Astrocyte (in vitro differentiated cells and primary cell): ENCODE data around the gene PALS1. TPM values are rescaled to one million over a fixed set of nuclear protein-coding genes. Genes with fewer than 3 reads are reported as not detected.

Experiments
- DNase-seq: peaks from one replicate; pipeline ENCODE4 v3.0.0-alpha.2; 2010; ENCODE audit warnings: low read depth
- FAIRE-seq: peaks from 2 replicates; lab custom pipeline; 2011; peaks lifted over from hg19 to GRCh38; lab: Jason Lieb, UNC
- H2AFZ ChIP-seq: 2 replicates; pipeline ENCODE4 v1.6.0; 2012; ENCODE audit warnings: low read depth, low read length, inconsistent platforms
- H3K27ac ChIP-seq: 2 replicates; pipeline ENCODE4 v1.5.1; 2011; ENCODE audit warnings: low read depth, low read length, inconsistent platforms
- H3K27me3 ChIP-seq: 2 replicates; pipeline ENCODE4 v1.6.0; 2011; ENCODE audit warnings: low read length, inconsistent platforms; ENCODE audit not compliant: insufficient read depth
- H3K36me3 ChIP-seq: 2 replicates; pipeline ENCODE4 v1.5.1; 2011; ENCODE audit warnings: low read length, inconsistent platforms; ENCODE audit not compliant: insufficient read depth
- H3K4me1 ChIP-seq: 2 replicates; pipeline ENCODE4 v1.5.1; 2011; ENCODE audit warnings: low read length, inconsistent platforms; ENCODE audit not compliant: insufficient read depth
- H3K4me2 ChIP-seq: 2 replicates; pipeline ENCODE4 v1.6.0; 2012; ENCODE audit warnings: low read length, inconsistent platforms
- H3K4me3 ChIP-seq: 2 replicates; pipeline ENCODE4 v1.5.1; 2011; ENCODE audit warnings: low read depth, mild to moderate bottlenecking, low read length, inconsistent platforms; ENCODE audit not compliant: insufficient read depth
- H3K79me2 ChIP-seq: 2 replicates; pipeline ENCODE4 v1.6.0; 2012; ENCODE audit warnings: mild to moderate bottlenecking, low read length, inconsistent platforms; ENCODE audit not compliant: insufficient read depth
- H3K9ac ChIP-seq: 2 replicates; pipeline ENCODE4 v1.6.0; 2012; ENCODE audit warnings: mild to moderate bottlenecking, low read length, inconsistent platforms
- H3K9me3 ChIP-seq: 2 replicates; pipeline ENCODE4 v1.5.1; 2012; ENCODE audit warnings: low read depth, mild to moderate bottlenecking, low read length, inconsistent platforms; ENCODE audit not compliant: insufficient read depth
- H4K20me1 ChIP-seq: 2 replicates; pipeline ENCODE4 v1.6.0; 2012; ENCODE audit warnings: low read length, inconsistent platforms; ENCODE audit not compliant: insufficient read depth
- H3K27ac Mint-ChIP-seq: one replicate; pipeline ENCODE4 v1.8.0; 2021; ENCODE audit warnings: mild to moderate bottlenecking, mixed read lengths; ENCODE audit not compliant: unreplicated experiment
- H3K27me3 Mint-ChIP-seq: one replicate; pipeline ENCODE4 v1.8.0; 2021; ENCODE audit warnings: low read depth, mixed read lengths; ENCODE audit not compliant: unreplicated experiment
- H3K36me3 Mint-ChIP-seq: one replicate; pipeline ENCODE4 v1.8.0; 2021; ENCODE audit warnings: low read depth, mixed read lengths; ENCODE audit not compliant: unreplicated experiment
- H3K4me1 Mint-ChIP-seq: one replicate; pipeline ENCODE4 v1.8.0; 2021; ENCODE audit warnings: low read depth, mixed read lengths; ENCODE audit not compliant: unreplicated experiment
- H3K4me3 Mint-ChIP-seq: one replicate; pipeline ENCODE4 v1.8.0; 2021; ENCODE audit warnings: mild to moderate bottlenecking, moderate library complexity, mixed read lengths; ENCODE audit not compliant: unreplicated experiment
- H3K9me3 Mint-ChIP-seq: one replicate; pipeline ENCODE4 v1.8.0; 2021; ENCODE audit warnings: mild to moderate bottlenecking, mixed read lengths; ENCODE audit not compliant: unreplicated experiment
- EZH2 ChIP-seq: IDR thresholded peaks from 2 replicates; pipeline ENCODE4 v1.6.1; 2012; ENCODE audit warnings: mild to moderate bottlenecking, low read length, inconsistent platforms; ENCODE audit not compliant: insufficient read depth
- total RNA-seq: library from RNA; stranded (reverse); gene quantifications from 2 replicates; pipeline ENCODE4 v1.2.1, GENCODE V29; 2021
- TF ChIP-seq, protein P1 (sequence below): IDR thresholded peaks from 2 replicates; pipeline ENCODE4 v1.5.1; 2011; ENCODE audit warnings: low read depth, mild to moderate bottlenecking, inconsistent platforms, low read length, moderate library complexity; ENCODE audit not compliant: insufficient read depth

The PALS1 gene
- total RNA-seq, 1 donor from 2014 or later: 46.0 TPM

DNA sequence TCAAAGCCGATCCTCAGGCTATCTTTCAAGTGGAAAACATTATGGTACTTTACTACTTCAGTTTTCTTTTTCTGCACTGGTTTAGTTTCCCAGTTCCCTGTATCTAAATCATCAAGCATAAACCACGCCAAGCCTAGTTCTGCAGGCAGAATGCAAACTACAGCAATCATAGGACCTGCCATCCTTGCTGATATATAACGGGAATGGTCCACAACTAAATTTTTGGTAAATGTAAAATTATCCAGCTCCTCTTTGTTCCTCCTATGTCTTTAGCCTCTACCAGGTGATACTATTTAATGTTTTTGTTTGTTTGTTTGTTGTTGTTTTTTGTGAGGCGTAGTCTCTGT, 19.3 kb upstream of the PALS1 start:
- peak overlapping the region; percentile 58 for H3K4me3 Mint-ChIP-seq
- H3K4me1 Mint-ChIP-seq: peaks cover 12% of the 10 kb centered on the region
- Histone ChIP-seq H3K4me3 (no peak overlapping the region), H3K9ac (no peak overlapping the region), H3K27ac (no peak overlapping the region), H4K20me1 (no peaks in the 10 kb centered on the region), H3K27me3 (no peaks in the 10 kb centered on the region), H3K9me3 (no peaks in the 10 kb centered on the region), H3K4me1 (peaks cover 15% of the 10 kb centered on the region), H3K36me3 (no peaks in the 10 kb centered on the region), H2AFZ (no peak overlapping the region), H3K79me2 (no peaks in the 10 kb centered on the region), H3K4me2 (peak overlapping the region; percentile 67)
- H3K9me3 Mint-ChIP-seq: no peaks in the 10 kb centered on the region
- H3K36me3 Mint-ChIP-seq: no peaks in the 10 kb centered on the region
- FAIRE-seq: no peak
- TF ChIP-seq, protein P1, sequence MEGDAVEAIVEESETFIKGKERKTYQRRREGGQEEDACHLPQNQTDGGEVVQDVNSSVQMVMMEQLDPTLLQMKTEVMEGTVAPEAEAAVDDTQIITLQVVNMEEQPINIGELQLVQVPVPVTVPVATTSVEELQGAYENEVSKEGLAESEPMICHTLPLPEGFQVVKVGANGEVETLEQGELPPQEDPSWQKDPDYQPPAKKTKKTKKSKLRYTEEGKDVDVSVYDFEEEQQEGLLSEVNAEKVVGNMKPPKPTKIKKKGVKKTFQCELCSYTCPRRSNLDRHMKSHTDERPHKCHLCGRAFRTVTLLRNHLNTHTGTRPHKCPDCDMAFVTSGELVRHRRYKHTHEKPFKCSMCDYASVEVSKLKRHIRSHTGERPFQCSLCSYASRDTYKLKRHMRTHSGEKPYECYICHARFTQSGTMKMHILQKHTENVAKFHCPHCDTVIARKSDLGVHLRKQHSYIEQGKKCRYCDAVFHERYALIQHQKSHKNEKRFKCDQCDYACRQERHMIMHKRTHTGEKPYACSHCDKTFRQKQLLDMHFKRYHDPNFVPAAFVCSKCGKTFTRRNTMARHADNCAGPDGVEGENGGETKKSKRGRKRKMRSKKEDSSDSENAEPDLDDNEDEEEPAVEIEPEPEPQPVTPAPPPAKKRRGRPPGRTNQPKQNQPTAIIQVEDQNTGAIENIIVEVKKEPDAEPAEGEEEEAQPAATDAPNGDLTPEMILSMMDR: no peak
- TF ChIP-seq EZH2: no peak
- peak overlapping the region; percentile 42 for H3K27ac Mint-ChIP-seq
- H3K27me3 Mint-ChIP-seq: no peaks in the 10 kb centered on the region
- DNase-seq: no peak

DNA sequence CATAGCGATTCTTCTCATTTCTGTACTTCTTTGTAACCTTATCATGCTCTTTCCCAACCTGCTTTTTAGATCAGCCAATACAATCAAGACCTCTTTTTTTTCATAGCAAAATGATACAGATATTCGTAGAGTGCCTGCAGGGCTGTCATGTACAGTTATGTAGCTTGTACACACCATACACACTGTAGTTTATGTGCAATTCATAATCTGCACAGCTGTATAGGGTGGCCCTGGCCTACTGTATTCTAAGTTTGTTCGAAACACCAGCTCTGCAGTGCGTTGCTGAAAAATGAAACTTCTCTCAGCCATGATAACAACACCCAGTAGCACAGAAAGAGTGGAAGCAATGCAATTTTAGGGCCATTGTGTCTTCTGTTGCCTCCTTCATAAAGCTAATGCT, 15.7 kb upstream of the PALS1 start:
- Mint-ChIP-seq H3K27me3 (no peaks in the 10 kb centered on the region), H3K4me1 (peaks cover 14% of the 10 kb centered on the region), H3K27ac (no peak overlapping the region), H3K4me3 (no peak overlapping the region), H3K36me3 (no peaks in the 10 kb centered on the region), H3K9me3 (no peaks in the 10 kb centered on the region)
- H3K36me3 ChIP-seq: no peaks in the 10 kb centered on the region
- no peak overlapping the region for H3K9ac ChIP-seq
- H3K9me3 ChIP-seq: no peaks in the 10 kb centered on the region
- peaks cover 15% of the 10 kb centered on the region for H3K4me1 ChIP-seq
- no peak for TF ChIP-seq EZH2
- DNase-seq (no peak), FAIRE-seq (no peak)
- H3K27me3 ChIP-seq: no peaks in the 10 kb centered on the region
- H3K27ac ChIP-seq: no peak overlapping the region
- no peaks in the 10 kb centered on the region for H4K20me1 ChIP-seq
- no peak overlapping the region for H3K4me2 ChIP-seq
- no peaks in the 10 kb centered on the region for H3K79me2 ChIP-seq
- no peak overlapping the region for H3K4me3 ChIP-seq
- no peak overlapping the region for H2AFZ ChIP-seq

DNA sequence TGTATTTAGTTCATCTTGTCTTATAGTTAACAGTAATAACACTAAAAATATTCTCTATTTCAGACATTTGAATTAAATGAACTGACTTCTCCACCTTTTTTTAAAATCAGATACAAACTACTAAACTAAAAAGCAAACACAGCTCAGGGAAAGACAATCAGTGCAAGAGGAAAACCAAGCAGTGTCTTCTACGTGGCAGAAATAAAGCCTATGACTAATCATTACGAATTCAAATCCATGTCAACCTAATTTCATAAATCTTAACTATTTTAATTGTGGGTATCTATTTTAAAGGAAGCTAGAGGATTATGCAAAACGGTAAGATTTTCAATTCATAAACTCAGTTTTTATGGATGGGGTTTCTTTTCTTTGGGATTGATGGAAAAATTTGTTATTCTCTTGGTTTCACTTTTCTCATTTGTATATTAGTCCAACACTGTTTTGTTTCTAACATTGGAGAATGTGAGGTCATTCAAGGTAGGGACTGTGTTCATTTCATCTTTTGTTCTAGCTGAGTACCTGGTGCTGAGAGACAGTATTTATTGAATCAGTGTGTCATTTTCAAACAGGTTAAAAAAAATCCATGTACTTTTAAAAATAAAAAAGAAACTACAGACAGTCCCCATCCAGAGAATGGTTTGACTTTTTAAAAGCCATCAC, 12.8 kb upstream of the PALS1 start:
- Mint-ChIP-seq H3K4me3 (no peak overlapping the region), H3K27me3 (no peaks in the 10 kb centered on the region), H3K4me1 (peaks cover 3% of the 10 kb centered on the region), H3K36me3 (no peaks in the 10 kb centered on the region), H3K27ac (no peak overlapping the region), H3K9me3 (no peaks in the 10 kb centered on the region)
- TF ChIP-seq, protein P1: no peak
- no peak for TF ChIP-seq EZH2
- Histone ChIP-seq H3K9me3 (no peaks in the 10 kb centered on the region), H3K27me3 (no peaks in the 10 kb centered on the region), H3K4me2 (peak overlapping the region; percentile 40), H3K36me3 (no peaks in the 10 kb centered on the region), H3K27ac (no peak overlapping the region), H3K4me1 (no peaks in the 10 kb centered on the region), H3K9ac (no peak overlapping the region), H4K20me1 (no peaks in the 10 kb centered on the region), H3K4me3 (no peak overlapping the region), H3K79me2 (no peaks in the 10 kb centered on the region), H2AFZ (no peak overlapping the region)
- DNase-seq (peak; percentile 15), FAIRE-seq (peak; percentile 37)
